GM12878 (cell line): ENCODE results near the gene VCAM1. TPM values are rescaled to one million over a fixed set of nuclear protein-coding genes. Genes with fewer than 3 reads are reported as not detected.

Experiments
- ATAC-seq: fragments of 200-7000 bp; cut with Tn5 transposase; 3 replicates; pipeline ENCODE4 v1.9.1; 2020; ENCODE audit warnings: mild to moderate bottlenecking, moderate library complexity
- BruUV-seq: library from RNA; stranded (reverse); fragments of 400-500 nt; replicated peaks from 2 replicates; lab custom pipeline; 2021; lab: Mats Ljungman, UMichigan
- CTCF ChIA-PET: fragments of 300-600 bp; sonication (Branson Sonifier 250); formaldehyde crosslinking; extraction: SDS; loops from one replicate; lab custom pipeline; 2021; ENCODE audit warnings: inconsistent platforms; lab: Yijun Ruan, JAX
- POLR2A ChIA-PET: fragments of 350-600 bp; formaldehyde crosslinking; extraction: SDS; loops from one replicate; lab custom pipeline; 2021; ENCODE audit warnings: inconsistent platforms; lab: Charles Lee
- RAD21 ChIA-PET: fragments of 300-600 bp; sonication (Branson Sonifier 250); formaldehyde crosslinking; loops from one replicate; lab custom pipeline; 2023; ENCODE audit warnings: antibody characterized with exemption; ENCODE audit not compliant: unreplicated experiment; lab: Charles Lee
- SMC1A ChIA-PET: fragments of 300-600 bp; sonication (Branson Sonifier 250); formaldehyde crosslinking; loops from one replicate; lab custom pipeline; 2023; ENCODE audit not compliant: unreplicated experiment, uncharacterized antibody; lab: Charles Lee
- DNase-seq: peaks from one replicate; pipeline ENCODE4 v3.0.0-alpha.2; 2011; ENCODE audit warnings: low read depth, low spot score
- FAIRE-seq: peaks from 3 replicates; lab custom pipeline; 2011; peaks lifted over from hg19 to GRCh38; lab: Jason Lieb, UNC
- H2AFZ ChIP-seq: 2 replicates; pipeline ENCODE4 v1.6.0; 2011; ENCODE audit warnings: low read depth, low read length, control low read depth; ENCODE audit not compliant: control insufficient read depth
- H3K27ac ChIP-seq: 2 replicates; pipeline ENCODE4 v1.5.1; 2011; ENCODE audit warnings: control low read depth; ENCODE audit not compliant: control insufficient read depth, insufficient read depth
- H3K27me3 ChIP-seq, 2 experiments: replicated peaks in 1 of 2; 2 replicates each; pipeline versions ENCODE4 v1.6.0 to v1.6.1; 2011; ENCODE audit warnings: low read length in 1 of 2; ENCODE audit not compliant: control insufficient read depth in 2 of 2, insufficient read depth in 2 of 2
- H3K36me3 ChIP-seq, 2 experiments: 2 replicates each; pipeline ENCODE4 v1.5.1; 2011; ENCODE audit warnings: low read length in 1 of 2; ENCODE audit not compliant: control insufficient read depth in 2 of 2, insufficient read depth in 2 of 2
- H3K4me1 ChIP-seq: 2 replicates; pipeline ENCODE4 v1.6.1; 2011; ENCODE audit warnings: mild to moderate bottlenecking, low read length, moderate library complexity, mixed read lengths; ENCODE audit not compliant: control insufficient read depth, insufficient read depth
- H3K4me2 ChIP-seq: 2 replicates; pipeline ENCODE4 v1.6.0; 2011; ENCODE audit warnings: control low read depth; ENCODE audit not compliant: control insufficient read depth, insufficient read depth
- H3K4me3 ChIP-seq: fragments of 200-600 bp; sonication (generic); 2 replicates; pipeline ENCODE4 v1.5.1; 2016
- H3K79me2 ChIP-seq: 2 replicates; pipeline ENCODE4 v1.6.0; 2011; ENCODE audit warnings: low read length; ENCODE audit not compliant: control insufficient read depth, insufficient read depth
- H3K9ac ChIP-seq: 2 replicates; pipeline ENCODE4 v1.8.0; 2011; ENCODE audit warnings: low read length, control low read depth, mixed read lengths; ENCODE audit not compliant: control insufficient read depth, insufficient read depth
- H3K9me3 ChIP-seq: replicated peaks from 3 replicates; pipeline ENCODE4 v1.5.1; 2011; ENCODE audit warnings: mild to moderate bottlenecking, low read length; ENCODE audit not compliant: control insufficient read depth, insufficient read depth
- H4K20me1 ChIP-seq: 2 replicates; pipeline ENCODE4 v1.6.0; 2011; ENCODE audit not compliant: control insufficient read depth, insufficient read depth
- EGR1 ChIP-seq, 2 experiments: IDR thresholded peaks; 1 replicate in 1 of 2; 2 replicates in 1 of 2; pipeline ENCODE4 v1.6.1; 2011 to 2012; ENCODE audit warnings: low read depth in 2 of 2, low read length in 2 of 2, borderline replicate concordance in 1 of 2, mild to moderate bottlenecking in 1 of 2, moderate library complexity in 1 of 2
- MEF2A ChIP-seq: IDR thresholded peaks from 2 replicates; pipeline ENCODE4 v1.6.1; 2011; ENCODE audit warnings: low read depth, mild to moderate bottlenecking, low read length, moderate library complexity; ENCODE audit not compliant: insufficient read depth
- NFYB ChIP-seq: IDR thresholded peaks from 2 replicates; pipeline ENCODE4 v1.6.1; 2011; ENCODE audit warnings: low read depth, mild to moderate bottlenecking, low read length, improper control_type of control experiment, moderate library complexity; ENCODE audit not compliant: insufficient read depth
- NRF1 ChIP-seq: conservative IDR thresholded peaks from 2 replicates; pipeline ENCODE4 v1.6.1; 2011; ENCODE audit warnings: mild to moderate bottlenecking, low read depth, low read length, improper control_type of control experiment
- PML ChIP-seq: IDR thresholded peaks from 2 replicates; pipeline ENCODE4 v1.6.1; 2012; ENCODE audit warnings: low read length, inconsistent platforms
- POLR2AphosphoS5 ChIP-seq: IDR thresholded peaks from 2 replicates; pipeline ENCODE4 v1.6.1; 2011; ENCODE audit warnings: mild to moderate bottlenecking, low read length, inconsistent platforms
- RAD21 ChIP-seq: IDR thresholded peaks from 2 replicates; pipeline ENCODE4 v1.6.1; 2011; ENCODE audit warnings: mild to moderate bottlenecking, low read depth, low read length, moderate library complexity; ENCODE audit not compliant: insufficient read depth
- RBBP5 ChIP-seq: fragments of 200-600 bp; sonication (generic); conservative IDR thresholded peaks from 2 replicates; pipeline ENCODE4 v1.6.1; 2016
- SMAD5 ChIP-seq: IDR thresholded peaks from 2 replicates; pipeline ENCODE4 v1.6.1; 2016; ENCODE audit warnings: antibody characterized with exemption, low read depth
- in situ Hi-C: fragments of 300-500 bp; cut with MboI; formaldehyde crosslinking; loops from 9 replicates; pipeline ENCODE4 v1.14.3; 2018; ENCODE audit warnings: mixed read lengths
- intact Hi-C: fragments of 100-400 bp; cut with micrococcal nuclease; formaldehyde crosslinking; loops from one replicate; pipeline ENCODE4 v1.14.2; 2022; ENCODE audit not compliant: unreplicated experiment
- polyA plus RNA-seq, 11 experiments: library from polyadenylated mRNA; depleted of rRNA in 4 of 11; unstranded in 6 of 11; stranded (reverse) in 5 of 11; fragments of >200 nt; fragmentation: Nextera tagmentation in 4 of 11; fragmentation: Illumina TruSeq in 1 of 11; extraction: Ambion mirVana in 4 of 11; extraction: Trizol in 1 of 11; gene quantifications; 1 replicate in 1 of 11; 2 replicates in 10 of 11; pipeline versions ENCODE4 v1.2.1 to v1.2.3, GENCODE V29; 2011 to 2016; ENCODE audit warnings: inconsistent platforms in 2 of 11, missing spikeins in 2 of 11, low read depth in 1 of 11
- total RNA-seq, 4 experiments: library from RNA; depleted of rRNA in 3 of 4; stranded (reverse); fragments of >200 nt in 3 of 4; fragmentation: Illumina TruSeq in 1 of 4; extraction: Trizol in 1 of 4; gene quantifications; 2 replicates each; pipeline versions ENCODE4 v1.2.1 to v1.2.3, GENCODE V29; 2013 to 2021
- TF ChIP-seq, protein P1 (sequence below): IDR thresholded peaks from 2 replicates; pipeline ENCODE4 v1.6.1; 2012; ENCODE audit warnings: mild to moderate bottlenecking, low read depth, low read length
- TF ChIP-seq, protein P2 (sequence below): fragments of 450-650 bp; formaldehyde crosslinking; IDR thresholded peaks from 2 replicates; pipeline ENCODE4 v1.4.0; 2022; ENCODE audit warnings: mild to moderate bottlenecking, moderate library complexity

VCAM1 gene
- total and polyA plus RNA-seq, 10 of the 15 experiments (the other 5 are each of a cell fraction or from before 2014, with no cell fraction given), result 5.0 to 13.6 (median 7.4) TPM

DNA sequence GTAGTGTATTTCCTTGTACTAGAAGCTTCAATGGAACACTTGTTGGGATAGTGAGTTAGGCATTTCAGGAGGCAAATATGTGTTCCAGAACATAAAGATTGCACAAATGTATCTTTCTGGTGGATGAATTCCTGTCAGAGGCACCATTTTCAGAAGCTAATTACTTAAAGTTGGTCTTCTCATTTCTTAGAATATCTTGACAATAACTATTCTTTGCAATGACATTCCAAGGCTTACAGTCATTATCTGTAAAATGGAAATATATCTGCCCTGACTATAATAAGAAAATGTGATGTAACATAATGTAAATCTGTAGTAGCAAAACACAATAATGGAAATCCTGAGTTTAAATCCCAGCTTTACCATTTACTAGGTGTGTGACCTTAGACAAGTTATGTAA lies 2.7 kb downstream of the VCAM1 start:
- RAD21 ChIA-PET, result interaction anchor here (1.0 to 2.2 kb wide), 5 partner anchors 13 to 115 kb away, joined by 3 to 6 read pairs (median 4); no protein-coding TSS in a partner anchor
- CTCF ChIA-PET, result interaction anchor here (0.5 to 1.2 kb wide), 2 partner anchors 23 to 89 kb away, joined by 3 read pairs; no protein-coding TSS in a partner anchor
- Histone ChIP-seq H3K4me2 (no peak overlapping the region), H3K9ac (no peak overlapping the region), H3K79me2 (no peaks in the 10 kb centered on the region; the same call in 1 of the 2 replicates), H3K4me3 (no peak overlapping the region), H3K9me3 (no peaks in the 10 kb centered on the region), H3K36me3 (no peaks in the 10 kb centered on the region), H4K20me1 (no peaks in the 10 kb centered on the region), H2AFZ (no peak overlapping the region), H3K27me3 (no peaks in the 10 kb centered on the region), H3K4me1 (no peaks in the 10 kb centered on the region), H3K27ac (no peak overlapping the region)
- no peak for DNase-seq
- no peak for FAIRE-seq
- no peak for ATAC-seq
- intact Hi-C loops (loop anchor here (5.0 to 10.0 kb wide), 2 partner anchors 110 to 257 kb away; no protein-coding TSS in a partner anchor), in situ Hi-C loops (no loop called here)
- SMC1A ChIA-PET, result interaction anchor here (0.9 to 3.5 kb wide), 8 partner anchors 9 to 146 kb away, joined by 3 to 8 read pairs (median 4); no protein-coding TSS in a partner anchor
- BruUV-seq, result no TSS peak
- TF ChIP-seq EGR1 (IDR thresholded peaks at IDR 0.05; ENCODE audit: borderline replicate concordance in 1 of 2, low read depth in 2 of 2, low read length in 2 of 2), result no peak
- POLR2A ChIA-PET, result no interaction called here

DNA sequence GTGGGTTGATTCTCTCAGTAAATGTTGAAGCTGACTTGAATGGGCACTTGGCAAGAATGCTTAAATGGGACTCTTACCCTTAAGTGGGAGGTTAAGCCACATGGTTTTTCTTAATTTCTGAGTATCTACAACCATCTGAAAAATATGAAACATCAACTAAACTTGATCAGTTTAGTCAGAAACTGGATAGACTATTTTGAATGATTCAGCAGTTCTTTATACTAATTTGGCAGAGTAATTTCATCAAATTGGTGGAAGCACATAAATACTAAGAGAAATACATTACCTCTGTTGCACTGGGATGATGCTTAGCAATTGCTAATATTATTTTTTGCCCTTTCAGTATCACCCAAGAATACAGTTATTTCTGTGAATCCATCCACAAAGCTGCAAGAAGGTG lies 4.7 kb downstream of the VCAM1 start:
- Histone ChIP-seq H3K9me3 (no peaks in the 10 kb centered on the region), H3K9ac (no peak overlapping the region), H3K4me1 (no peaks in the 10 kb centered on the region), H3K36me3 (no peaks in the 10 kb centered on the region), H3K27me3 (no peaks in the 10 kb centered on the region), H3K79me2 (no peaks in the 10 kb centered on the region; the same call in 1 of the 2 replicates), H4K20me1 (no peaks in the 10 kb centered on the region), H2AFZ (no peak overlapping the region), H3K4me3 (no peak overlapping the region), H3K4me2 (no peak overlapping the region), H3K27ac (no peak overlapping the region)
- FAIRE-seq (no peak), ATAC-seq (no peak), DNase-seq (no peak)
- ChIA-PET RAD21 (interaction anchor here (2.0 to 2.2 kb wide), 2 partner anchors 12 to 117 kb away, joined by 5 to 6 read pairs; no protein-coding TSS in a partner anchor), SMC1A (interaction anchor here (1.3 to 2.0 kb wide), 2 partner anchors 12 to 118 kb away, joined by 5 to 7 read pairs; no protein-coding TSS in a partner anchor), POLR2A (no interaction called here), CTCF (no interaction called here)
- BruUV-seq, result no TSS peak
- in situ Hi-C loops, result no loop called here
- intact Hi-C loops, result loop anchor here (5.0 to 10.0 kb wide), 2 partner anchors 112 to 259 kb away; no protein-coding TSS in a partner anchor
- TF ChIP-seq NRF1, result no peak
- TF ChIP-seq, protein P1, sequence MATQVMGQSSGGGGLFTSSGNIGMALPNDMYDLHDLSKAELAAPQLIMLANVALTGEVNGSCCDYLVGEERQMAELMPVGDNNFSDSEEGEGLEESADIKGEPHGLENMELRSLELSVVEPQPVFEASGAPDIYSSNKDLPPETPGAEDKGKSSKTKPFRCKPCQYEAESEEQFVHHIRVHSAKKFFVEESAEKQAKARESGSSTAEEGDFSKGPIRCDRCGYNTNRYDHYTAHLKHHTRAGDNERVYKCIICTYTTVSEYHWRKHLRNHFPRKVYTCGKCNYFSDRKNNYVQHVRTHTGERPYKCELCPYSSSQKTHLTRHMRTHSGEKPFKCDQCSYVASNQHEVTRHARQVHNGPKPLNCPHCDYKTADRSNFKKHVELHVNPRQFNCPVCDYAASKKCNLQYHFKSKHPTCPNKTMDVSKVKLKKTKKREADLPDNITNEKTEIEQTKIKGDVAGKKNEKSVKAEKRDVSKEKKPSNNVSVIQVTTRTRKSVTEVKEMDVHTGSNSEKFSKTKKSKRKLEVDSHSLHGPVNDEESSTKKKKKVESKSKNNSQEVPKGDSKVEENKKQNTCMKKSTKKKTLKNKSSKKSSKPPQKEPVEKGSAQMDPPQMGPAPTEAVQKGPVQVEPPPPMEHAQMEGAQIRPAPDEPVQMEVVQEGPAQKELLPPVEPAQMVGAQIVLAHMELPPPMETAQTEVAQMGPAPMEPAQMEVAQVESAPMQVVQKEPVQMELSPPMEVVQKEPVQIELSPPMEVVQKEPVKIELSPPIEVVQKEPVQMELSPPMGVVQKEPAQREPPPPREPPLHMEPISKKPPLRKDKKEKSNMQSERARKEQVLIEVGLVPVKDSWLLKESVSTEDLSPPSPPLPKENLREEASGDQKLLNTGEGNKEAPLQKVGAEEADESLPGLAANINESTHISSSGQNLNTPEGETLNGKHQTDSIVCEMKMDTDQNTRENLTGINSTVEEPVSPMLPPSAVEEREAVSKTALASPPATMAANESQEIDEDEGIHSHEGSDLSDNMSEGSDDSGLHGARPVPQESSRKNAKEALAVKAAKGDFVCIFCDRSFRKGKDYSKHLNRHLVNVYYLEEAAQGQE, result no peak
- no peak for TF ChIP-seq PML
- TF ChIP-seq MEF2A, result no peak
- TF ChIP-seq SMAD5, result no peak
- TF ChIP-seq, protein P2, sequence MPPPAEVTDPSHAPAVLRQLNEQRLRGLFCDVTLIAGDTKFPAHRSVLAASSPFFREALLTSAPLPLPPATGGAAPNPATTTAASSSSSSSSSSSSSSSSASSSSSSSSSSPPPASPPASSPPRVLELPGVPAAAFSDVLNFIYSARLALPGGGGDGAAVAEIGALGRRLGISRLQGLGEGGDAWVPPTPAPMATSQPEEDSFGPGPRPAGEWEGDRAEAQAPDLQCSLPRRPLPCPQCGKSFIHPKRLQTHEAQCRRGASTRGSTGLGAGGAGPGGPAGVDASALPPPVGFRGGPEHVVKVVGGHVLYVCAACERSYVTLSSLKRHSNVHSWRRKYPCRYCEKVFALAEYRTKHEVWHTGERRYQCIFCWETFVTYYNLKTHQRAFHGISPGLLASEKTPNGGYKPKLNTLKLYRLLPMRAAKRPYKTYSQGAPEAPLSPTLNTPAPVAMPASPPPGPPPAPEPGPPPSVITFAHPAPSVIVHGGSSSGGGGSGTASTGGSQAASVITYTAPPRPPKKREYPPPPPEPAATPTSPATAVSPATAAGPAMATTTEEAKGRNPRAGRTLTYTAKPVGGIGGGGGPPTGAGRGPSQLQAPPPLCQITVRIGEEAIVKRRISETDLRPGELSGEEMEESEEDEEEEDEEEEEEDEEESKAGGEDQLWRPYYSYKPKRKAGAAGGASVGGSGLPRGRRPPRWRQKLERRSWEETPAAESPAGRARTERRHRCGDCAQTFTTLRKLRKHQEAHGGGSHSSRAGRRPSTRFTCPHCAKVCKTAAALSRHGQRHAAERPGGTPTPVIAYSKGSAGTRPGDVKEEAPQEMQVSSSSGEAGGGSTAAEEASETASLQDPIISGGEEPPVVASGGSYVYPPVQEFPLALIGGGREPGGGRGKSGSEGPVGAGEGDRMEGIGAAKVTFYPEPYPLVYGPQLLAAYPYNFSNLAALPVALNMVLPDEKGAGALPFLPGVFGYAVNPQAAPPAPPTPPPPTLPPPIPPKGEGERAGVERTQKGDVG, result no peak
- TF ChIP-seq RAD21, result no peak
- no peak for TF ChIP-seq RBBP5
- TF ChIP-seq NFYB, result no peak
- no peak for TF ChIP-seq POLR2AphosphoS5
